ENCODE data around the gene CTBP2.

- TF ChIP-seq POLR2AphosphoS5 (IDR thresholded peaks at IDR 0.05): peak; percentile 60 to 70
- no peak for TF ChIP-seq CTCF (IDR thresholded peaks at IDR 0.05)
- TF ChIP-seq POLR2A (IDR thresholded peaks at IDR 0.05; ENCODE audit: low read depth): no peak
Measured at GRCh38 chr10:125057158-125058001, 103.0 kb downstream of the CTBP2 start.
